Renal pelvis (tissue), 4 donors: Measurements from ENCODE around the gene ANKRD23. TPM values are rescaled to one million over a fixed set of nuclear protein-coding genes. Genes with fewer than 3 reads are reported as not detected.
A peak's percentile ranks its signal among the peaks of the same experiment; 100 is the strongest.

Source experiments
- DNase-seq: peaks from one replicate; pipeline ENCODE4 v3.0.0-alpha.2; 2013
- polyA plus RNA-seq, 3 donors: library from polyadenylated mRNA; unstranded; fragments of 120-200 nt; gene quantifications; one replicate each; pipeline ENCODE4 v1.2.1, GENCODE V29; 2013; ENCODE audit not compliant: insufficient read length in 3 of 3

Gene ANKRD23
- polyA plus RNA-seq, 3 donors: 3.9 to 7.3 (median 5.7) TPM

GRCh38 chr2:96839293-96839874, 4.4 kb downstream of the ANKRD23 start:
- peak; percentile 68 for DNase-seq

GRCh38 chr2:96838345-96839292, 5.2 kb downstream of the ANKRD23 start:
- no peak for DNase-seq

- DNase-seq: no peak
These were observed 6.2 kb downstream of the ANKRD23 start for GRCh38 chr2:96837575-96837974.

GRCh38 chr2:96835830-96836229, 8.0 kb downstream of the ANKRD23 start:
- no peak for DNase-seq

GRCh38 chr2:96832754-96833507, 10.9 kb downstream of the ANKRD23 start:
- peak; percentile 82 for DNase-seq

- DNase-seq: no peak
These were observed 11.4 kb downstream of the ANKRD23 start for GRCh38 chr2:96832408-96832753.

GRCh38 chr2:96831679-96832078, 12.1 kb downstream of the ANKRD23 start:
- DNase-seq: no peak

- DNase-seq: no peak
These were observed 13.7 kb downstream of the ANKRD23 start for GRCh38 chr2:96830044-96830562.

GRCh38 chr2:96828874-96829273, 14.9 kb downstream of the ANKRD23 start:
- DNase-seq: no peak

GRCh38 chr2:96828436-96828835, 15.4 kb downstream of the ANKRD23 start:
- DNase-seq: no peak

- DNase-seq: no peak
These were observed 17.1 kb downstream of the ANKRD23 start for GRCh38 chr2:96826546-96827278.

GRCh38 chr2:96825057-96825456, 18.8 kb downstream of the ANKRD23 start:
- DNase-seq: no peak

- DNase-seq: no peak
These were observed 19.5 kb downstream of the ANKRD23 start for GRCh38 chr2:96824079-96824870.

GRCh38 chr2:96823198-96823597, 20.6 kb downstream of the ANKRD23 start:
- DNase-seq: no peak

- DNase-seq: no peak
These were observed 21.0 kb downstream of the ANKRD23 start for GRCh38 chr2:96822786-96823185.

GRCh38 chr2:96821113-96821675, 22.6 kb downstream of the ANKRD23 start:
- no peak for DNase-seq

- no peak for DNase-seq
These were observed 23.8 kb downstream of the ANKRD23 start for GRCh38 chr2:96819876-96820511.

- DNase-seq: no peak
These were observed 24.5 kb downstream of the ANKRD23 start for GRCh38 chr2:96819128-96819875.

- no peak for DNase-seq
These were observed 25.9 kb downstream of the ANKRD23 start for GRCh38 chr2:96817882-96818281.
